ENCODE measurements around the gene GPHN.

DNA sequence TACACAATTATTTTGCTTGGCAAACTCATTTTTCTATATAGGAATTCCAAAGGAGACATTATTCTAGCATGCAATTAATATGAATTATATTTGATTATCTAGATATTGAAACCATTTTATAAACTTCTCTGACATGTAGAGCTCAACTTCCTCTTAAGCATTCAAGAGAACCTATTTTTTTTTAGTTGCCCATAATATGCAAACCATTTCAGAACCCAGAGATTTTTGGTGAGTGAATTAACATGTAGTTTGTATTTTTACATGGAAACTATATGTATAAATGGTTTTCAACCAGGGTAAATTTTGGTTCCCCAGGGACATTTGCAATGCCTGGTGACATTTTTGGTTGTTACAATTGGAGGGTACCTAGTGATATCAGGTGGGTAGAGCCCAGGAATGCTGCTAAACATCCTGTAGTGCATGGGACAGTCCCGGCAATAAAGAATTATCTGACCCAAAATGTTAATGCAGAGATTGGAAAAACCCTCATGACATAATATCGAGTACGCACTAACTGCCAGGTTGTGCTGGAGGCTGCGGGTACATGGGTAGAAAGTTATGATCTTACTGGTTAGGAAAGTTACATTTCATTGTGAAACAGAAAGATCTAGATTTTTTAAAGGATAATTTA, 342.4 kb downstream of the GPHN start:
- TF ChIP-seq, protein P1, sequence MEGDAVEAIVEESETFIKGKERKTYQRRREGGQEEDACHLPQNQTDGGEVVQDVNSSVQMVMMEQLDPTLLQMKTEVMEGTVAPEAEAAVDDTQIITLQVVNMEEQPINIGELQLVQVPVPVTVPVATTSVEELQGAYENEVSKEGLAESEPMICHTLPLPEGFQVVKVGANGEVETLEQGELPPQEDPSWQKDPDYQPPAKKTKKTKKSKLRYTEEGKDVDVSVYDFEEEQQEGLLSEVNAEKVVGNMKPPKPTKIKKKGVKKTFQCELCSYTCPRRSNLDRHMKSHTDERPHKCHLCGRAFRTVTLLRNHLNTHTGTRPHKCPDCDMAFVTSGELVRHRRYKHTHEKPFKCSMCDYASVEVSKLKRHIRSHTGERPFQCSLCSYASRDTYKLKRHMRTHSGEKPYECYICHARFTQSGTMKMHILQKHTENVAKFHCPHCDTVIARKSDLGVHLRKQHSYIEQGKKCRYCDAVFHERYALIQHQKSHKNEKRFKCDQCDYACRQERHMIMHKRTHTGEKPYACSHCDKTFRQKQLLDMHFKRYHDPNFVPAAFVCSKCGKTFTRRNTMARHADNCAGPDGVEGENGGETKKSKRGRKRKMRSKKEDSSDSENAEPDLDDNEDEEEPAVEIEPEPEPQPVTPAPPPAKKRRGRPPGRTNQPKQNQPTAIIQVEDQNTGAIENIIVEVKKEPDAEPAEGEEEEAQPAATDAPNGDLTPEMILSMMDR (IDR thresholded peaks at IDR 0.05), result no peak
- TF ChIP-seq POLR2A (IDR thresholded peaks at IDR 0.05), result no peak
